H9 (cell line): ENCODE results near the gene CAMTA2. TPM values are rescaled to one million over a fixed set of nuclear protein-coding genes. Genes with fewer than 3 reads are reported as not detected.

Experiments used
- DNase-seq: peaks from one replicate; pipeline ENCODE4 v3.0.0-alpha.2; 2017
- H2AFZ ChIP-seq: one replicate; pipeline ENCODE4 v1.6.1; 2013; ENCODE audit warnings: mild to moderate bottlenecking, low read length, control low read depth, moderate library complexity
- H2AK5ac ChIP-seq: 2 replicates; pipeline ENCODE4 v1.6.1; 2013; ENCODE audit warnings: low read length, control low read depth, mixed read lengths; ENCODE audit not compliant: insufficient read length
- H2BK120ac ChIP-seq: one replicate; pipeline ENCODE4 v1.6.1; 2013; ENCODE audit warnings: low read depth, mild to moderate bottlenecking, low read length, control low read depth, inconsistent platforms; ENCODE audit not compliant: poor library complexity, severe bottlenecking
- H2BK12ac ChIP-seq: 2 replicates; pipeline ENCODE4 v1.6.1; 2013; ENCODE audit warnings: low read length, control low read depth, mixed read lengths, low read depth; ENCODE audit not compliant: insufficient read length
- H2BK15ac ChIP-seq: 2 replicates; pipeline ENCODE4 v1.6.1; 2013; ENCODE audit warnings: low read depth, low read length, control low read depth
- H2BK20ac ChIP-seq: one replicate; pipeline ENCODE4 v1.6.1; 2013; ENCODE audit warnings: low read depth, mild to moderate bottlenecking, low read length, control low read depth, inconsistent platforms; ENCODE audit not compliant: poor library complexity, severe bottlenecking
- H2BK5ac ChIP-seq: 2 replicates; pipeline ENCODE4 v1.6.1; 2013; ENCODE audit warnings: low read length, control low read depth, mixed read lengths; ENCODE audit not compliant: insufficient read length
- H3K14ac ChIP-seq: 2 replicates; pipeline ENCODE4 v1.6.1; 2013; ENCODE audit warnings: low read length, control low read depth; ENCODE audit not compliant: insufficient read depth
- H3K18ac ChIP-seq: 2 replicates; pipeline ENCODE4 v1.6.1; 2013; ENCODE audit warnings: low read depth, mild to moderate bottlenecking, mixed read lengths, low read length, control low read depth; ENCODE audit not compliant: insufficient read length
- H3K23ac ChIP-seq: 2 replicates; pipeline ENCODE4 v1.6.1; 2013; ENCODE audit warnings: low read length, control low read depth, mixed read lengths, low read depth; ENCODE audit not compliant: insufficient read length
- H3K23me2 ChIP-seq: 2 replicates; pipeline ENCODE4 v1.6.1; 2013; ENCODE audit warnings: low read depth, mild to moderate bottlenecking, mixed read lengths, low read length, control low read depth; ENCODE audit not compliant: insufficient read length, poor library complexity, severe bottlenecking
- H3K27ac ChIP-seq: 2 replicates; pipeline ENCODE4 v1.5.1; 2013; ENCODE audit warnings: low read length, control low read depth, mixed read lengths, low read depth; ENCODE audit not compliant: insufficient read length
- H3K27me3 ChIP-seq: 2 replicates; pipeline ENCODE4 v1.6.1; 2013; ENCODE audit warnings: low read length, control low read depth, inconsistent platforms; ENCODE audit not compliant: insufficient read depth
- H3K4ac ChIP-seq: 2 replicates; pipeline ENCODE4 v1.6.1; 2013; ENCODE audit warnings: low read depth, mild to moderate bottlenecking, control low read depth, inconsistent platforms, low read length, moderate library complexity
- H3K4me1 ChIP-seq: 2 replicates; pipeline ENCODE4 v1.6.1; 2013; ENCODE audit warnings: low read length, control low read depth, inconsistent platforms; ENCODE audit not compliant: insufficient read depth
- H3K4me2 ChIP-seq: 2 replicates; pipeline ENCODE4 v1.6.1; 2013; ENCODE audit warnings: low read length, control low read depth, mixed read lengths; ENCODE audit not compliant: insufficient read length, insufficient read depth
- H3K56ac ChIP-seq: 2 replicates; pipeline ENCODE4 v1.6.1; 2013; ENCODE audit warnings: low read depth, mild to moderate bottlenecking, mixed read lengths, low read length, control low read depth; ENCODE audit not compliant: insufficient read length
- H3K79me1 ChIP-seq: 2 replicates; pipeline ENCODE4 v1.6.1; 2013; ENCODE audit warnings: low read depth, mild to moderate bottlenecking, moderate library complexity, low read length, control low read depth, inconsistent platforms; ENCODE audit not compliant: insufficient read depth, poor library complexity, severe bottlenecking
- H3K79me2 ChIP-seq: 2 replicates; pipeline ENCODE4 v1.6.1; 2013; ENCODE audit warnings: low read length, control low read depth, inconsistent platforms; ENCODE audit not compliant: insufficient read depth
- H3K9ac ChIP-seq: 2 replicates; pipeline ENCODE4 v1.6.1; 2013; ENCODE audit warnings: low read length, control low read depth, mixed read lengths; ENCODE audit not compliant: insufficient read length; ENCODE audit errors: extremely low read depth
- H3K9me3 ChIP-seq: one replicate; pipeline ENCODE4 v1.6.1; 2013; ENCODE audit warnings: low read depth, low read length, inconsistent platforms; ENCODE audit not compliant: control insufficient read depth
- H3T11ph ChIP-seq: one replicate; pipeline ENCODE4 v1.6.1; 2013; ENCODE audit warnings: mild to moderate bottlenecking, low read length, control low read depth, inconsistent platforms
- H4K20me1 ChIP-seq: one replicate; pipeline ENCODE4 v1.6.1; 2013; ENCODE audit not compliant: control insufficient read depth, insufficient read length, insufficient read depth
- H4K5ac ChIP-seq: 2 replicates; pipeline ENCODE4 v1.6.1; 2013; ENCODE audit warnings: low read depth, mild to moderate bottlenecking, mixed read lengths, low read length, control low read depth; ENCODE audit not compliant: insufficient read length
- H4K8ac ChIP-seq: replicated peaks from 2 replicates; pipeline ENCODE4 v1.6.1; 2013; ENCODE audit warnings: low read length, control low read depth, mixed read lengths, low read depth; ENCODE audit not compliant: insufficient read length
- H4K91ac ChIP-seq: 2 replicates; pipeline ENCODE4 v1.6.1; 2013; ENCODE audit warnings: low read depth, mild to moderate bottlenecking, moderate library complexity, mixed read lengths, low read length, control low read depth; ENCODE audit not compliant: insufficient read length
- H3K27ac Mint-ChIP-seq, 3 experiments: 2 replicates in 2 of 3; 3 replicates in 1 of 3; pipeline ENCODE4 v1.8.0; 2020 to 2021; ENCODE audit warnings: mixed read lengths in 3 of 3, mild to moderate bottlenecking in 1 of 3, moderate library complexity in 1 of 3
- H3K27me3 Mint-ChIP-seq: 2 replicates; pipeline ENCODE4 v1.8.0; 2021; ENCODE audit warnings: low read depth, mild to moderate bottlenecking, moderate library complexity, mixed read lengths
- H3K36me3 Mint-ChIP-seq, 3 experiments: 2 replicates in 2 of 3; 3 replicates in 1 of 3; pipeline ENCODE4 v1.8.0; 2020 to 2021; ENCODE audit warnings: low read depth in 3 of 3, mixed read lengths in 3 of 3; ENCODE audit not compliant: insufficient read depth in 1 of 3
- H3K4me1 Mint-ChIP-seq, 2 experiments: 2 replicates each; pipeline ENCODE4 v1.8.0; 2020; ENCODE audit warnings: mixed read lengths in 2 of 2
- H3K4me3 Mint-ChIP-seq, 2 experiments: 2 replicates in 1 of 2; 3 replicates in 1 of 2; pipeline ENCODE4 v1.8.0; 2020 to 2021; ENCODE audit warnings: mild to moderate bottlenecking in 2 of 2, mixed read lengths in 2 of 2, moderate library complexity in 1 of 2
- H3K9me3 Mint-ChIP-seq, 2 experiments: 2 replicates in 1 of 2; 3 replicates in 1 of 2; pipeline ENCODE4 v1.8.0; 2020; ENCODE audit warnings: mild to moderate bottlenecking in 2 of 2, mixed read lengths in 2 of 2, moderate library complexity in 1 of 2
- WGBS: extraction: QIAGEN DNeasy Blood & Tissue Kit; methylation state at CpG from one replicate; pipeline ENCODE4 v1.1.7; 2013; ENCODE audit warnings: missing lambda C conversion rate, low lambda C conversion rate, mixed read lengths; ENCODE audit not compliant: insufficient read length; ENCODE audit errors: extremely low coverage; 5-methylcytosine and 5-hydroxymethylcytosine counted together
- total RNA-seq: library from RNA; stranded (reverse); gene quantifications from 2 replicates; pipeline ENCODE4 v1.2.1, GENCODE V29; 2021
- TF ChIP-seq, protein P1 (sequence below): fragments of 200-600 bp; sonication (generic); conservative IDR thresholded peaks from 3 replicates; pipeline ENCODE4 v1.8.0; 2021; ENCODE audit warnings: antibody characterized with exemption, mild to moderate bottlenecking

CAMTA2 gene
- total RNA-seq, 1 experiment from 2014 or later: 15.6 TPM

DNA sequence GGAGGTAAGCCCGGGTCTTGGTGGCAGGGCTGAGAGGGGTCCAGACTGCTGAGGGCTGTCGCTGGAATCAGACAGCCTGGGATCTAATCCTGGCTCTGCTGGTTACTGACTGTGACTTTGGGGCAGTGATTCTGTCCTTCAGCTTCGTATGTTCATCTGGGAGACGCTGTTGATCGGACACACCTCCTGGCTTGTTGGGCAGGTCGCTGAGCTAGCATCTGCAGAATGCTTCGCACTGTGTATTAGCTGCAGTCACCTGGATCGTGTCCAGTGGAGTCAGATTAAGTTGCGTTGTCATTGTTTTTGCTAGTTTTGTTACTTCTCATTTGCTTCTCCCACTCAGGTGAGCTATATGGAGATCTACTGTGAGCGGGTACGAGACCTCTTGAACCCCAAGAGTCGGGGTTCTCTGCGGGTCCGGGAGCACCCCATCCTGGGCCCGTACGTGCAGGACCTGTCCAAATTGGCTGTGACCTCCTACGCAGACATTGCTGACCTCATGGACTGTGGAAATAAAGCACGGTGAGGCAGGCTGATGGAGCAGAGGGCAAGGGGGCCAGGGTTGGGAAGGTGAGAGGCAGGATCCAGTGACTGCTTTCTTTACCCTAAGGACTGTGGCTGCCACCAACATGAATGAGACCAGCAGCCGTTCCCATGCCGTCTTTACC is 14.8 kb upstream of the CAMTA2 start:
- DNase-seq: no peak
- no peak overlapping the region for H2BK12ac ChIP-seq
- no peak overlapping the region for H2BK20ac ChIP-seq
- H3K36me3 Mint-ChIP-seq: peaks cover 48 to 66% (median 61%) of the 10 kb centered on the region in 3 experiments
- peaks cover 7% of the 10 kb centered on the region for H3K23me2 ChIP-seq
- H3K14ac ChIP-seq: no peak overlapping the region
- H3K27ac ChIP-seq: no peak overlapping the region
- no peak overlapping the region for H2AFZ ChIP-seq
- no peaks in the 10 kb centered on the region for H3K27me3 Mint-ChIP-seq
- H2BK15ac ChIP-seq: no peak overlapping the region
- WGBS: no CpG with 5 or more reads among the region's 20 CpGs
- H4K5ac ChIP-seq: no peak overlapping the region
- peaks cover 8% of the 10 kb centered on the region for H3K79me1 ChIP-seq
- H3K23ac ChIP-seq: no peak overlapping the region
- H3K4me2 ChIP-seq: no peak overlapping the region
- H3K27me3 ChIP-seq: no peaks in the 10 kb centered on the region
- H3K56ac ChIP-seq: no peak overlapping the region
- no peak overlapping the region for H4K8ac ChIP-seq
- peaks cover 4% of the 10 kb centered on the region; the same call in 1 of the 2 replicates for H3K79me2 ChIP-seq
- H3K4me1 ChIP-seq: peaks cover 2% of the 10 kb centered on the region
- no peak overlapping the region for H2BK120ac ChIP-seq
- no peak overlapping the region for H2BK5ac ChIP-seq
- H3K9ac ChIP-seq: no peak overlapping the region
- no peak overlapping the region for H4K91ac ChIP-seq
- H4K20me1 ChIP-seq: no peaks in the 10 kb centered on the region
- H3K4me1 Mint-ChIP-seq: peaks cover 9 to 16% of the 10 kb centered on the region in 2 experiments
- TF ChIP-seq, protein P1, sequence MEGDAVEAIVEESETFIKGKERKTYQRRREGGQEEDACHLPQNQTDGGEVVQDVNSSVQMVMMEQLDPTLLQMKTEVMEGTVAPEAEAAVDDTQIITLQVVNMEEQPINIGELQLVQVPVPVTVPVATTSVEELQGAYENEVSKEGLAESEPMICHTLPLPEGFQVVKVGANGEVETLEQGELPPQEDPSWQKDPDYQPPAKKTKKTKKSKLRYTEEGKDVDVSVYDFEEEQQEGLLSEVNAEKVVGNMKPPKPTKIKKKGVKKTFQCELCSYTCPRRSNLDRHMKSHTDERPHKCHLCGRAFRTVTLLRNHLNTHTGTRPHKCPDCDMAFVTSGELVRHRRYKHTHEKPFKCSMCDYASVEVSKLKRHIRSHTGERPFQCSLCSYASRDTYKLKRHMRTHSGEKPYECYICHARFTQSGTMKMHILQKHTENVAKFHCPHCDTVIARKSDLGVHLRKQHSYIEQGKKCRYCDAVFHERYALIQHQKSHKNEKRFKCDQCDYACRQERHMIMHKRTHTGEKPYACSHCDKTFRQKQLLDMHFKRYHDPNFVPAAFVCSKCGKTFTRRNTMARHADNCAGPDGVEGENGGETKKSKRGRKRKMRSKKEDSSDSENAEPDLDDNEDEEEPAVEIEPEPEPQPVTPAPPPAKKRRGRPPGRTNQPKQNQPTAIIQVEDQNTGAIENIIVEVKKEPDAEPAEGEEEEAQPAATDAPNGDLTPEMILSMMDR: no peak
- H3K4me3 Mint-ChIP-seq: no peak overlapping the region; a peak in 1 of 5 replicates
- H3K9me3 Mint-ChIP-seq: no peaks in the 10 kb centered on the region
- no peak overlapping the region for H3K27ac Mint-ChIP-seq
- no peak overlapping the region for H2AK5ac ChIP-seq
- H3T11ph ChIP-seq: no peak overlapping the region
- no peaks in the 10 kb centered on the region for H3K9me3 ChIP-seq
- no peak overlapping the region for H3K18ac ChIP-seq
- no peak overlapping the region for H3K4ac ChIP-seq
